Sigmoid colon (tissue), 7 donors: ENCODE data around the gene PLXNB1. TPM values are rescaled to one million over a fixed set of nuclear protein-coding genes. Genes with fewer than 3 reads are reported as not detected.

Source experiments
- DNase-seq: peaks from one replicate; pipeline ENCODE4 v3.0.0-alpha.2; 2019
- H3K27ac ChIP-seq, 4 donors: fragments of 200-600 bp; sonication (generic); one replicate each; pipeline ENCODE4 v1.5.1; 2016 to 2019; ENCODE audit warnings: mild to moderate bottlenecking in 1 of 4
- H3K27me3 ChIP-seq, 3 donors: fragments of 200-600 bp; sonication (generic); one replicate each; pipeline ENCODE4 v1.5.1; 2019; ENCODE audit warnings: mild to moderate bottlenecking in 1 of 3
- H3K36me3 ChIP-seq, 4 donors: fragments of 200-600 bp; sonication (generic); one replicate each; pipeline ENCODE4 v1.5.1; 2016 to 2019
- H3K4me1 ChIP-seq, 4 donors: fragments of 200-600 bp; sonication (generic); one replicate each; pipeline ENCODE4 v1.5.1; 2017 to 2019
- H3K4me3 ChIP-seq, 4 donors: fragments of 200-600 bp; sonication (generic); one replicate each; pipeline ENCODE4 v1.5.1; 2017 to 2019; ENCODE audit warnings: mild to moderate bottlenecking in 2 of 4, moderate library complexity in 1 of 4
- H3K9me3 ChIP-seq, 4 donors: fragments of 200-600 bp in 3 of 4; sonication (generic) in 3 of 4; one replicate each; pipeline versions ENCODE4 v1.5.1 to v1.6.1; 2013 to 2019
- EP300 ChIP-seq, 4 donors: sonication (generic); formaldehyde crosslinking; IDR thresholded peaks; one replicate each; pipeline ENCODE4 v1.6.1; 2017; ENCODE audit warnings: antibody characterized with exemption in 4 of 4
- POLR2A ChIP-seq, 2 donors: fragments of 450-650 bp; IDR thresholded peaks; one replicate each; pipeline ENCODE4 v1.6.1; 2016; ENCODE audit warnings: antibody characterized with exemption in 2 of 2, mild to moderate bottlenecking in 2 of 2, moderate library complexity in 2 of 2
- POLR2AphosphoS5 ChIP-seq, 4 donors: sonication (generic); formaldehyde crosslinking; IDR thresholded peaks; one replicate each; pipeline ENCODE4 v1.6.1; 2017; ENCODE audit warnings: antibody characterized with exemption in 4 of 4
- WGBS, 2 donors: extraction: QIAGEN DNeasy Blood & Tissue Kit; methylation state at CpG; one replicate each; pipeline ENCODE4 v1.1.7; 2013; 5-methylcytosine and 5-hydroxymethylcytosine counted together
- intact Hi-C: fragments of 100-400 bp; cut with DNase I; formaldehyde crosslinking; loops from one replicate; pipeline ENCODE4 v1.15.1; 2023
- polyA plus RNA-seq, 3 donors: library from polyadenylated mRNA; stranded (reverse); fragments of 200-250 nt; gene quantifications; one replicate each; pipeline ENCODE4 v1.2.3, GENCODE V29; 2013
- total RNA-seq, 4 donors: library from RNA; depleted of rRNA; stranded (reverse); fragments of >200 nt; gene quantifications; one replicate each; pipeline ENCODE4 v1.1.0, GENCODE V29; 2016
- TF ChIP-seq, protein P1 (sequence below), 4 experiments: fragments of 450-650 bp in 3 of 4; fragments of 200-600 bp in 1 of 4; IDR thresholded peaks; one replicate each; pipeline ENCODE4 v1.5.1; 2016 to 2019; ENCODE audit warnings: antibody characterized with exemption in 4 of 4, mild to moderate bottlenecking in 3 of 4, moderate library complexity in 2 of 4
- donor health status: healthy with polysubstance abuse.
- donor health status: Bipolar disorder and iron deficiency.
- donor health status: healthy.

PLXNB1 gene
- total and polyA plus RNA-seq, 7 donors = 10.2 to 162 (median 65.7) TPM

- peak overlapping the region in 3 of 4 donors; percentile 92 to 96 (median 92) for H3K27ac ChIP-seq
These were observed 7.2 kb downstream of the PLXNB1 start for GRCh38 chr3:48422681-48423080.

GRCh38 chr3:48422272-48422671 lies 7.6 kb downstream of the PLXNB1 start:
- Histone ChIP-seq H3K27ac (peak overlapping the region in 3 of 4 donors; percentile 92 to 96 (median 92)), H3K27me3 (no peaks in the 10 kb centered on the region), H3K4me1 (peaks cover 4 to 57% (median 55%) of the 10 kb centered on the region in 4 donors), H3K9me3 (no peaks in the 10 kb centered on the region), H3K36me3 (peaks cover 7 to 52% (median 34%) of the 10 kb centered on the region in 4 donors), H3K4me3 (no peak overlapping the region)
- DNase-seq = no peak
- WGBS, 2 donors = 70 to 84% methylated on average over 3 of the region's 3 CpGs
- TF ChIP-seq POLR2A (IDR thresholded peaks at IDR 0.05) (no peak), POLR2AphosphoS5 (IDR thresholded peaks at IDR 0.05) (no peak), EP300 (IDR thresholded peaks at IDR 0.05) (no peak)
- TF ChIP-seq, protein P1, sequence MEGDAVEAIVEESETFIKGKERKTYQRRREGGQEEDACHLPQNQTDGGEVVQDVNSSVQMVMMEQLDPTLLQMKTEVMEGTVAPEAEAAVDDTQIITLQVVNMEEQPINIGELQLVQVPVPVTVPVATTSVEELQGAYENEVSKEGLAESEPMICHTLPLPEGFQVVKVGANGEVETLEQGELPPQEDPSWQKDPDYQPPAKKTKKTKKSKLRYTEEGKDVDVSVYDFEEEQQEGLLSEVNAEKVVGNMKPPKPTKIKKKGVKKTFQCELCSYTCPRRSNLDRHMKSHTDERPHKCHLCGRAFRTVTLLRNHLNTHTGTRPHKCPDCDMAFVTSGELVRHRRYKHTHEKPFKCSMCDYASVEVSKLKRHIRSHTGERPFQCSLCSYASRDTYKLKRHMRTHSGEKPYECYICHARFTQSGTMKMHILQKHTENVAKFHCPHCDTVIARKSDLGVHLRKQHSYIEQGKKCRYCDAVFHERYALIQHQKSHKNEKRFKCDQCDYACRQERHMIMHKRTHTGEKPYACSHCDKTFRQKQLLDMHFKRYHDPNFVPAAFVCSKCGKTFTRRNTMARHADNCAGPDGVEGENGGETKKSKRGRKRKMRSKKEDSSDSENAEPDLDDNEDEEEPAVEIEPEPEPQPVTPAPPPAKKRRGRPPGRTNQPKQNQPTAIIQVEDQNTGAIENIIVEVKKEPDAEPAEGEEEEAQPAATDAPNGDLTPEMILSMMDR (IDR thresholded peaks at IDR 0.05) = no peak
- intact Hi-C loops = no loop called here

More at GRCh38 chr3:48422681-48423080, 7.2 kb downstream of the PLXNB1 start:
- WGBS, 2 donors = 91% methylated on average over 8 of the region's 8 CpGs
- Histone ChIP-seq H3K27me3 (no peaks in the 10 kb centered on the region), H3K36me3 (peaks cover 7 to 48% (median 30%) of the 10 kb centered on the region in 4 donors), H3K4me3 (no peak overlapping the region), H3K4me1 (peaks cover 4 to 61% (median 59%) of the 10 kb centered on the region in 4 donors), H3K9me3 (no peaks in the 10 kb centered on the region)
- intact Hi-C loops = no loop called here
- TF ChIP-seq EP300 (IDR thresholded peaks at IDR 0.05) = no peak
- TF ChIP-seq POLR2AphosphoS5 (IDR thresholded peaks at IDR 0.05) = peak in 1 of 4 donors; percentile 40
- no peak for DNase-seq

GRCh38 chr3:48420561-48420960 lies 9.3 kb downstream of the PLXNB1 start:
- DNase-seq = no peak
- Histone ChIP-seq H3K36me3 (peaks cover 13 to 69% (median 47%) of the 10 kb centered on the region in 4 donors), H3K9me3 (no peaks in the 10 kb centered on the region), H3K27me3 (no peaks in the 10 kb centered on the region), H3K4me1 (peaks cover 4 to 40% (median 38%) of the 10 kb centered on the region in 4 donors), H3K27ac (no peak overlapping the region), H3K4me3 (no peak overlapping the region)
- 88 to 89% methylated on average over 14 of the region's 14 CpGs for WGBS, 2 donors
- TF ChIP-seq EP300 (IDR thresholded peaks at IDR 0.05) = no peak
- TF ChIP-seq, protein P1 (IDR thresholded peaks at IDR 0.05) = no peak
- no peak for TF ChIP-seq POLR2A (IDR thresholded peaks at IDR 0.05)
- TF ChIP-seq POLR2AphosphoS5 (IDR thresholded peaks at IDR 0.05) = no peak
- intact Hi-C loops = no loop called here

- no peak for DNase-seq
- Histone ChIP-seq H3K27me3 (no peaks in the 10 kb centered on the region), H3K9me3 (no peaks in the 10 kb centered on the region), H3K4me3 (no peak overlapping the region), H3K4me1 (peaks cover 4 to 39% (median 35%) of the 10 kb centered on the region in 4 donors), H3K36me3 (peaks cover 22 to 78% (median 56%) of the 10 kb centered on the region in 4 donors), H3K27ac (no peak overlapping the region)
- 92 to 94% methylated on average over 17 of the region's 17 CpGs for WGBS, 2 donors
- intact Hi-C loops = no loop called here
- TF ChIP-seq, protein P1 (IDR thresholded peaks at IDR 0.05) = no peak
- no peak for TF ChIP-seq EP300 (IDR thresholded peaks at IDR 0.05)
- TF ChIP-seq POLR2A (IDR thresholded peaks at IDR 0.05) = no peak
- TF ChIP-seq POLR2AphosphoS5 (IDR thresholded peaks at IDR 0.05) = no peak
These were observed 10.3 kb downstream of the PLXNB1 start for GRCh38 chr3:48419597-48419996.

GRCh38 chr3:48419149-48419548 lies 10.7 kb downstream of the PLXNB1 start:
- Histone ChIP-seq H3K27ac (no peak overlapping the region), H3K36me3 (peaks cover 24 to 83% (median 58%) of the 10 kb centered on the region in 4 donors), H3K4me1 (peaks cover 4 to 39% (median 35%) of the 10 kb centered on the region in 4 donors), H3K4me3 (no peak overlapping the region), H3K27me3 (no peaks in the 10 kb centered on the region), H3K9me3 (no peaks in the 10 kb centered on the region)
- WGBS, 2 donors = 91 to 93% methylated on average over 9 of the region's 9 CpGs
- no peak for DNase-seq
- TF ChIP-seq POLR2A (IDR thresholded peaks at IDR 0.05) = no peak
- TF ChIP-seq EP300 (IDR thresholded peaks at IDR 0.05) = no peak
- TF ChIP-seq POLR2AphosphoS5 (IDR thresholded peaks at IDR 0.05) = no peak
- TF ChIP-seq, protein P1 (IDR thresholded peaks at IDR 0.05) = no peak
- intact Hi-C loops = no loop called here
